ENCODE measurements around the gene SNAI3.

The SNAI3 gene

DNA sequence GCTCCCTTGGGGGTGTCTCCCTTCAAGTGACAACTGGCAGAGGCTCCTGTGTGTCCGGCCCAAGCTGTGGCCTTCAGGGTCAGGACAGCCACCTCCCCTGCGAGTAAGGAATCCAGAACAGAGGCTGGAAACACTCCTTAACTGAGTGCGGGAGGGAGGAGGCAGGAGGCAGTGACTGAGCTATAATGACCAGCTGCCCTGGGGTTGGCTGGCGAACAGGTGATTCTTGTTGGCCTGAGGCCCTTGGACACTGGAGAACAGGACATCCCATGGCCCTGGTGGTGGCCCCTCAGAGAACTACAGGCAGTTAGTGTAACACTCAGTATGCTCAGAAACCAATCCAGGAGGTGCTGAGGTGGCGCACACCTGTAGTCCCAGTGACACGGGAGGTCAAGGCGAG, 9.4 kb upstream of the SNAI3 start:
- no peak overlapping the region for H3K4me3 ChIP-seq (ENCODE audit: low read depth, low read length)
- TF ChIP-seq CTCF (IDR thresholded peaks at IDR 0.05; ENCODE audit: insufficient read depth, low read depth, low read length, missing control alignments) = no peak
- DNase-seq (ENCODE audit: low read depth) = no peak

DNA sequence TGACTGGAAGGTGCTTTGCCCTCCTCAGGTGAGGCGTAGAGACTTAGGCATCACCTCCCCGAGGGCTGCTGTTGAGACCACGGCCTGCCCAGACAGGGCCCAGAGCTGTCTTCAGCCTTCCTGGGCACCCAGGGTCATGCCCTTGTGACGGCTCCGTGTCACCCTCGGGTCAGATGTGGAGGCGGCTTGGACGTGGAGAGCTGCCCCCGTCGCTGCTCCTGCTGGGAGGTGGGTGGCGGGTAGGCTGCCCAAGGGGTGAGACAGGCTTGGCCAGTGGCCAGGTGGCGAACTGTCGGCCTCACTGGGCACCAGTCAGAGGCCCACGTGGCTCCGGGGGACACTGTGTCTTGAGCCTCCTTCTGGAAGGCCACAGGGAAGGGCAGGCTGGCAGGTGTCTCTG, 8.9 kb upstream of the SNAI3 start:
- no peak for DNase-seq (ENCODE audit: low read depth)
- no peak overlapping the region for H3K4me3 ChIP-seq (ENCODE audit: low read depth, low read length)
- TF ChIP-seq CTCF (IDR thresholded peaks at IDR 0.05; ENCODE audit: insufficient read depth, low read depth, low read length, missing control alignments) = no peak

DNA sequence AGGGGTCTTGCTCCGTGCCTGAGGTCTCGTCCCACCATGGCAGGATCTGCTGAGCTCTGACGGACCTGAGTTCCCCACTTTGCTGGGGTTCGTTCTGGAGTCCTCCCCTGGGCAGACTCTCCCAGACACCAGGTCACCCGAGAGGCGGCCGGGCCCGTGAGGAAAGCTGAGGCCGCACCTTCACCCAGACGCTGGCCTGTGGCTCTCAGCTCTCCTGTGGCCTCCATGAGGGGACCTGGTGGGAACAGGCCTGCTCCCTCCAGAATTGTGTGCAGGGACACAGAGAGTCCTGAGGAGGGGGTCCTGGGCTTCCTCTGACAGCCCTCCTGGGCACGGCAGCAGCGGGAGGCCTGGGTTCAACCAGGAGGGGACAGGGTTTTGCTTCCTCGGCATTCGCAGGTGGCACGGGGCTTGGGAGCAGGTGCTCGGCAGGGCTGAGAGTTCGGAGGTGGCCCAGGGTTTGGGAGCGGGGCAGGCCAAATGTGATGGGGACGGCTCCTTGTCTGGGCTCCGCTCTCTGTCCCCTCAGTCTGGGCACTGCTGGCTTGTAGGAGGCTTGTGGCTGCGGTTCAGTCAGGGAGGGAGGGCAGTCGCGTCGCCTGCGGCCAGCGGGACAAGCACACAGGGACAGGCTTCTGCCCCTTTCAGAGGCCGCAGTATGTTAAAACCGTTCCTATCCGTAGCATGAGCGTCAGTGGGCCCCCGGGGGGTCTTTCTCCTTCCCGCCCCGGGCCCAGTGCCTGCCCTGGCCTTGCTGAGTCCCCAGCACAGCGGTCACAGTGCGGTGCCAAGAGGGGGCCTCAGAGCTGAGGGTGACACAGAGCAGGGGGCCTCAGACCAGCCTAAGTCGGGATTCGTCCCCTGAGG, 8.1 kb upstream of the SNAI3 start:
- no peak for DNase-seq (ENCODE audit: low read depth)
- no peak for TF ChIP-seq CTCF (IDR thresholded peaks at IDR 0.05; ENCODE audit: insufficient read depth, low read depth, low read length, missing control alignments)
- H3K4me3 ChIP-seq (ENCODE audit: low read depth, low read length) = no peak overlapping the region

GRCh38 chr16:88693420-88694177, 7.3 kb upstream of the SNAI3 start:
- no peak overlapping the region for H3K4me3 ChIP-seq (ENCODE audit: low read depth, low read length)
- no peak for TF ChIP-seq CTCF (IDR thresholded peaks at IDR 0.05; ENCODE audit: insufficient read depth, low read depth, low read length, missing control alignments)
- no peak for DNase-seq (ENCODE audit: low read depth)

- H3K4me3 ChIP-seq (ENCODE audit: low read depth, low read length) = no peak overlapping the region
- TF ChIP-seq CTCF (IDR thresholded peaks at IDR 0.05; ENCODE audit: insufficient read depth, low read depth, low read length, missing control alignments) = no peak
- DNase-seq (ENCODE audit: low read depth) = no peak
Observed at GRCh38 chr16:88692861-88693260, 6.6 kb upstream of the SNAI3 start.

GRCh38 chr16:88691924-88692560, 5.7 kb upstream of the SNAI3 start:
- no peak overlapping the region for H3K4me3 ChIP-seq (ENCODE audit: low read depth, low read length)
- no peak for DNase-seq (ENCODE audit: low read depth)
- TF ChIP-seq CTCF (IDR thresholded peaks at IDR 0.05; ENCODE audit: insufficient read depth, low read depth, low read length, missing control alignments) = no peak
